NCI-H128 (cell line): ENCODE measurements around the gene MC1R.
"Not testable (repeated sequence)": the region's sequence is repeated elsewhere in the genome, so short reads cannot be mapped to it uniquely, and the experiment has no call there.

Experiments
- DNase-seq: peaks from one replicate; lab custom pipeline; 2025; ENCODE audit not compliant: unreplicated experiment; lab: John Stamatoyannopoulos, UW

MC1R gene

GRCh38 chr16:89913408-89914387, 5.0 kb upstream of the MC1R start:
- DNase-seq: no peak

GRCh38 chr16:89914642-89915285, 3.9 kb upstream of the MC1R start:
- DNase-seq: not testable (repeated sequence)

DNA sequence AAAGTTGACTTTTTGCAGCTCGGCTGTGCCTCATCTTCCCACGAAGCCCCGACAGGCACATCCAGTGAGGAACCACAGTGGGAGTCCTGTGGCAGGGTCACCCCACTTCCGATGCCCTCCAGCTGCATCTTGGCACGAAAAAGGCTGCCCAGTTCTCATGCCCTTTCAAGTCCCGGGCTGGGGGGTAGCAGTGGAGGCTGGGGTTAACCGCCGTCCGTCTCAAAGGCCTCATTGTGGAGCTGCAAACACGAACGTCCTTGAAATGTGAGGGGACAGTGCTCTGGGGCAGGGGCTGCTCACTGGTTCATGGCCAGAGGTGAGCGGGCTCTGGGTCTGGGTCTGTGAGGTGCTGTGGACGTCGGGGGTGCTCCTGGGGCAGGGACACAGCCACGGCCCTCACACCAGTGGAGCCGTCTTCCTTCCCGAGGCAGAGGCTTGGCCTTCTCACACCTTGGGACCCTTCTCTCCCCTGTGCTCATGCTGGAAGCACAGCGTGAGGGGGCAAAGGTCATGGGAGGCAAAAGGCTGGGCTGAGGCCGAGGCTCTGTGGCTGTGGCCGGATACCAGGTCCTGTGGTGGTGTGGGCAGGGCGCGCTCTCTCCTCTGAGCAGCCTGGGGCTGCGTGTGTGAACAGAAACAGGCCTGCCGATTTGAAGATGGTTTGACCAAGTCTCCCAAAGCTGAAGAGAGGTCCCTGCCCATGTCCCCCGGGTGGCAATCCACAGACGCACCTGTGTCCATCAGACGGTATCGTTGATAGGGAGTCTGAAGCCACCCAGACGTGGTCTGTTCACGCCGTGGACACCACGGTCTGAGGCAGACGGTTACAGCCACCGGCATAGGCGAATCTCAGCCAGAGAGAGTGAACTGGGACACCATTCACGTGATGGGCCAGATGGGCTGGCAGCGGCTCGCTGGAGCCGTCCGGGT, 3.1 kb upstream of the MC1R start:
- no peak for DNase-seq

DNA sequence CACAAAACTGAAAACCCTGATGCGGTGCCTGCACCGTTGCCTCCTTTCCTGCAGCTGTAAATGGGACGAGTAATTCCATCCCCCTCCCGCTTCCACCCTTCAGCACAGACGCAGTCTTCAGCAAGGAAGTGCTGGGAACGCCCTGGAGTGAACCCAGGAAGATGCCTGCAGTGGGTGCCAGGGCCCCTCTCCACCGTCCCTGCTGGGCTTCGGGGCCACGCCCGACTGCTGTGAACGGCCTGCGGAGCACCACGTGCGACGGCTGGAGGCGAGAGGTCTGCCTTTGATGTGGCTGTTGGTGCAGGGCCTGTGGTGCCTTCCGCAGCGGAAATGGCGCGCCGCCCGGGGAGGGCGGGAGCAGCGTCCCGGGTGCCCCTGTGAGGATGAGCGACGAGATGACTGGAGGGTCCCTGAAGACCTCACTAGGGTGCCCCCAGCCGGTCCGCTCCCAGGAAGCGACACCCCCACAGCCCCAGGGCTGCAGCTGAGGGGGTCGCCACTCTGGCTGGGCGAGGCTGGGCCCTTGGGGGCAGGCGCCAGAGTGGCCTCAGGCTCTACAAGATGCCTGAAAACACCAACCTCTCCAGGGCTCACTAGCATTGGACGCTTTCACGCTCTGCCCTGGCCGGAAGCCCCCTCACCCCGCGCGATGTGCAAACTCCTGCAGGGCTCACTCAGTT, 749 bp upstream of the MC1R start:
- DNase-seq: peak; percentile 34

- DNase-seq: no peak
Observed at GRCh38 chr16:89919535-89920406, 1.1 kb downstream of the MC1R start.

DNA sequence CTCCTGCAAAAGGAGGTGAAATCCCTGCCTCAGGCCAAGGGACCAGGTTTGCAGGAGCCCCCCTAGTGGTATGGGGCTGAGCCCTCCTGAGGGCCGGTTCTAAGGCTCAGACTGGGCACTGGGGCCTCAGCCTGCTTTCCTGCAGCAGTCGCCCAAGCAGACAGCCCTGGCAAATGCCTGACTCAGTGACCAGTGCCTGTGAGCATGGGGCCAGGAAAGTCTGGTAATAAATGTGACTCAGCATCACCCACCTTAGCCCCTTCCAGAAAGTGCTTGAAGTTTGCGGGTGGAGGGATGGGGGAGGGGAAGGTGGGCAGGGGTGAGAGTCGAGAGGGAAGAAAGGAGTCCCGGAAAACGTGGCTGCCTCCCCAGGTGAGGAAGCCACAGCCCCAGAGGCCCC, 2.1 kb downstream of the MC1R start:
- no peak for DNase-seq

- no peak for DNase-seq
Observed at GRCh38 chr16:89921131-89921701, 2.6 kb downstream of the MC1R start.

- DNase-seq: no peak
Observed at GRCh38 chr16:89921702-89922476, 3.2 kb downstream of the MC1R start.

GRCh38 chr16:89922477-89922883, 3.8 kb downstream of the MC1R start:
- no peak for DNase-seq

DNA sequence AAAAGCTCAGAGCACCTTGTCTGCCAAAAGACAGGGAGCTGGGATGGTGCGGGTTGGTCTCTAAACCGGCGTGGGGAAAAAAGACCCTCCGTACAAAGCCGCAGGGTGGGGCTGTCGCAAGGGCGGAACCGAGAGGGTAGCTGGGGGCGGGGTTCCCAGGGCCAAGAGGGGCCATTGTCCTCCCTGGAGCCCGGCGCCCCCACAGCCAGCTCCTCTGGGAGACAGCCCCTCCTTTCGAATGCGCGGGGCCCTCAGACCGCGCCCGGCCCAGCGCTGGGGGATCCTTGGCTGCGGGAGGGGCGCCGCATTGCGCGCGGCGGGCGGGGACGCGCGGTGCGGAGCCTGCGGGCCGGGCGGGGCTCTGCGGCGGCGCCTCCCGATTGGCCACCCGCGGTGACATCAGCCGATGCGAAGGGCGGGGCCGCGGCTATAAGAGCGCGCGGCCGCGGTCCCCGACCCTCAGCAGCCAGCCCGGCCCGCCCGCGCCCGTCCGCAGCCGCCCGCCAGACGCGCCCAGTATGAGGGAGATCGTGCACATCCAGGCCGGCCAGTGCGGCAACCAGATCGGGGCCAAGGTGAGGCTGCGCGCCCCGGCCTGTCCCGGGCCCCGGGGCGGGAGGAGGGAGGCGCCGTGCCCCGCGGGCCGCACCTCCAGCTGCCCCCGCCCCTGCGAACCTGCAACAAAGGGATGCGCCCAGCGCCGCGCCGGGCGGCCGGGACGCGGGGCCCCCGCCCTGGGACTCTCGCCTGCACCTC, 4.4 kb downstream of the MC1R start, which contains the start of gene TUBB3:
Gene TUBB3 (plus strand): TSS at position 459 of the 756 bp plus-strand sequence. CDS start 60 bp downstream, at position 519.
- DNase-seq: no peak

DNA sequence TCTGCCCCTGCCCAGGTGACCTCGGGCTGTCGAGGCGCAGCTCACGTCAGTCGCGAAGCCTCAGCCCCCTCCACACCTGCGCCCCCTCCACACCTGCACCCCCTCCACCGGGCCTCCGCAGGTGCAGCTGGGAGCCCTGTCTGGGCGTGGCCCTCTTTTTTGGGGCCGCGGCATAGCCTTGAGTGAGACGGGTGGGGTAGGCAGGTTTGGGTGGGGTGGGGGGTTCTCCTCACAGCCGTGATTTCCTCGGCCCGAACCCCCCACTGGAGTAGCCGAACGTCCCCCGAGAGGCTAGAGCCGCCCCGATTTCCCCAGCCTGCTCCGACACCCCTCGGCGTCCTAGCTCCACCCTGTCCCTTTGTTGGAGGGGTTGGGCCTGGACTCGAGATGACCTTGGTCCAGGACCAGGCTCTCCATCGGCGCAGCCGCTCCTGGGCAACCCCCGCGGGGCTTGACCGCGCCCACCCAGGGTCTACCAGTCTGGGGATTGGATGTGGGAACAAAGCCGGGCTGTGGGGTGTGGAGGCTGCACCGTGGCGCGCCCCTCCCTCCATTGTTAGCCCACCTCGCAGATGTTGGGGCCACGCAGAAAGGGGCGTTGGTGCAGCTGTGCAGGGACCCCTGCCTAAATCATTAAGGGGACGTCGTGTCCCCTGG, 5.1 kb downstream of the MC1R start:
- DNase-seq: no peak

- no peak for DNase-seq
Observed at GRCh38 chr16:89924297-89924924, 5.7 kb downstream of the MC1R start.

DNA sequence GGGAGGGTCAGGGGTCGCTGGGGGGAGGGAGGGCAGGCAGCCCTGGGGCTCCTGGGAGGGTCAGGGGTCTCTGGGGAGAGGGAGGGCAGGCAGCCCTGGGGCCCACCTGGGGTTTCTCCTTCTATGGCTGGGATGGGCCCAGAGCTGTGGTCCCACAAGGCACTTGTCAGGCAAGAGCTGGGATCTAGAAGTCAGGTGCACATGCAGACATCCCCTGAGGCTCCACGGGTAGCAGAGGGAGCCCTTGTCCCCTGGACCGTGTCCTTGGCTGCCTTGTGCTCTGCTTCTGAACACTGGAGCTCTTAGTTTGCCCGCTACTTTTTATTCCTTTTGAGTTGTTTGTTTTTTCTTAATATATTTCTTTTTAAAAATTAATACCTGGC, 6.3 kb downstream of the MC1R start:
- no peak for DNase-seq

DNA sequence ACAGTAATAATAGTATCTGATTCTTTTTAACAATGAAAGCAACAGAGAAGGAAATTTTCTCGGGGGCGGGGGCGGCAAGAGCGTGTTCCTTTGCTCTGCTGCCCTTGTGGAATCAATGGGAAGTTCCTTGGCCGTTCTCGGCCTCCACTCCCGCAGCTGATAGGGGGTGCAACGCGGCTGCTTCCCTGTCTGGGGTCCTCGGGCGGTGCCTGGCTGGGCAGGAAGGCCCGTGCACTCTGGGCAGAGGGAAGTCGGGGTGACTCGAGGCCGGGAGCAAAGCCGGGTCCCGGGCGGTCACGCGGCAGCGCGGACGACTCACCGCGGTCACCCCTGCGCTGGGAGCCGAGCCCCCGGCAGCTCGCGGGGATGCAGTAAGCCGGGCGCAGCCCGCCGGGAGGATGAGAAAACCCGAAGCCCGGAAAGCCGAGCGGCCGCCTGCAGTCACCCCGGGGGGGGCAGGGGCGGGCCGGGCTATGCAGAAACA, 7.0 kb downstream of the MC1R start:
- DNase-seq: no peak

DNA sequence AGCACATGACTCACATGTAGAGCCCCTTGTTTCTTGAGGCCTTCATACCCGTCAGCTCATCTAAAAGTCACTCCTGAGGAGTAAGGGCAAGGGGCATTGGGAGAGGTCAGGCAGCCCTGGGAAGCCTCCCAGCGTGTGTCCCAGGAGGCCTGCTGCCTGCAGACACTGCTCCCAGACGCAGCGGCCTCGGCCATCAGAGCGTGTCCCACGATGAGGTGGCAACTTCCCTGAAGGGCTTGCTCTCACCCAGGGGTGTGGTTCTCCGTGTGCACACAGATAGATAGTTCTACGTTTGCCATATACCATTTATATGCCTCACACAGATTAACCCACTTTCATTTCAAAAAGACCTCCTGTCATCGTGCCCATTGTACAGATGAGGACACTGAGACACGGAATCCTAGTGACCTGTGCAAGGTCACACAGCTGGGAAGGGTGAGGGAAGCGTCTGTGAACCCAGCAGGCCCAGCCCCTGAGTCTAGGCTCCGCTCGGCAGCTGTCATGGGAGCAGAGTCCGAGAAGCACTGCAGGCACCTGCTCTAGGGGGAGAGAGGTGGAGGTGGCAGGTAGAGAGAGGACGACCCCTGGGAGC, 12.7 kb downstream of the MC1R start:
- DNase-seq: no peak

DNA sequence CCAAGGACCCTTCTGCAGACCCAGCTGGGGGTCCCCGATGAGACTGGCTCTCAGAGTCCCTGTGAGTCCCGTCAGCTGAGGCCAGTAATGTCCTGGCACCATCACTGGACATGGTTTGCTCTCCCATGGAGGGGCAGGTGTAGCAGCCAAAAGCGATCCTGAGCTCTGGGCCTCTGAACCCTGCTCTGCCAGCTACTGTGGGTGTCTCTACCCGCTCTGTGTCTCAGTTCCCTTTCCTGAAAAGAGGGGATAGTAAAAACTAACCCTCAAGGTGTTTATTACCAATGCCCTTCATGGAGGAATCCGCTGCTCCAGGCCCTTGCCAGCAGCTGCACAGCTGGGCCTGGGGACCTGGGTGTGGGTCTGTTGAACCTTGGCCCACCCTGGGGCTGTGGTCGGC, 13.3 kb downstream of the MC1R start:
- no peak for DNase-seq
